Activated T-helper 1 cell treated with anti-CD3 and anti-CD28 coated beads, Interleukin-2, amount 50 U/mL, for 16 hours (primary cell): ENCODE measurements around the gene FAM187B.
"Not testable (repeated sequence)": the region's sequence is repeated elsewhere in the genome, so short reads cannot be mapped to it uniquely, and the experiment has no call there.

Source experiments
- DNase-seq, 2 donors: peaks; one replicate each; pipeline ENCODE4 v3.0.0-alpha.2; 2020; ENCODE audit warnings: low read depth in 1 of 2, low spot score in 1 of 2

The FAM187B gene

DNA sequence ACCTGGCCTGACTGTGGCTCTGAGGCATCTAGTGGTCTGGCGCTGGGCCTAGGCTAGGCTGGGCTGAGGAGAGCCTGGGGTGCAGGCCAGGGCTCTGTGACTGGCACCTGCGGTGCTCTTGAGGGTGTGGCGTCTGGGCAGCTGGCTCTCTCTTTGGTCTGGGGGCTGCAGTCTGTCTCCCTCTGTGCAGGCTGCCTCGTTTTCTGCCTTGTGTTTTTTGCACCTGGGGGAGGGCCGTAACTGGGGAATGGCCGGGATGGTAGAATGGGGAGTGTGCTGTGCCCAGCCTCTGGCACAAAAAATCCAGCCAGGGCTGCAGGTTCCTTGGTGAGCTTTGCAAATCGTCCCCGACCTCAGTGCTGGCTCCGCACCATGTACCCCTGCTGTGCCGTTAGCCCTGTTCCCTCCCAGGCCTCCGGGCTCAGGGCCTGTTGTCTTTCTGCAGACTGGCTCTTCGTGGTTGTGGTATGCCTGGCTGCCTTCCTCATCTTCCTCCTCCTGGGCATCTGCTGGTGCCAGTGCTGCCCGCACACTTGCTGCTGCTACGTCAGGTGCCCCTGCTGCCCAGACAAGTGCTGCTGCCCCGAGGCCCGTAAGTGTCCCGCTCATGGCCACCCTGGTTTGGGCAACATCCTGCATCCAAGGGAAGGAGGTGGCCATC lies 33.7 kb upstream of the FAM187B start:
- no peak for DNase-seq

DNA sequence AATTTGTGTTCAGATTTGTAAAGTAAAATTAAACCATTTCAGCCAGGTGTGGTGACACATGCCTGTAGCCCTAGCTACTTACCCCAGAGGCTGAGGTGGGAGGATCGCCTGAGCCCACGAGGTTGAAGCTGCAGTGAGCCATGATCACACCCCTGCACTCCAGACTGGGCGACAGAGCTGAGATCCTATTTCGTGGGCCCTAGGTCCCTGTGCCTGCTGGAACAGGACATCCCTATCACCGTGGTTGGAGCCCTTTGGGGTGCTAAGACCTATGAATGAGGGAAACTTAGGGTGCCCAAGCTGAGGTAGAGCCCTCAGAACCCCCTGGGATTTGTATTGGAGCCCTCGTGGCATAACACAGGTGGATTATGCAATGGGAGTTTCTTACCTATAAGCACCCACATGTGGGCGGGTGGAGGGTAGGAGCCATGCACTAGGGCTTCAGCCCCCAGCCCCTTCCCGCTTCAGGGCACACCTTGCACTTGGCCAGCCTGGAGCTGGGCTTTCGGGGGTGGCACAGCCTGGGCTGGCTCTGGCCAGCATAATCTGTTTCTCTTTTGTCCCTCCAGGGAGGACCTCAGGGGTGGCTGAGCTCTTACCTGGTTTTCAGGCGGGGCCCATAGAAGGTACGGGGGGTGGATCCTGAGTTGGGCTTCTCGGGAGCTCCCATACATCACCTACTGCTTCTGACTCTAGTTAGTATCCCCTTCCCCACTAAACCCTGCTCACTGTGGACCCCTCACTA lies 33.0 kb upstream of the FAM187B start:
- DNase-seq = no peak

DNA sequence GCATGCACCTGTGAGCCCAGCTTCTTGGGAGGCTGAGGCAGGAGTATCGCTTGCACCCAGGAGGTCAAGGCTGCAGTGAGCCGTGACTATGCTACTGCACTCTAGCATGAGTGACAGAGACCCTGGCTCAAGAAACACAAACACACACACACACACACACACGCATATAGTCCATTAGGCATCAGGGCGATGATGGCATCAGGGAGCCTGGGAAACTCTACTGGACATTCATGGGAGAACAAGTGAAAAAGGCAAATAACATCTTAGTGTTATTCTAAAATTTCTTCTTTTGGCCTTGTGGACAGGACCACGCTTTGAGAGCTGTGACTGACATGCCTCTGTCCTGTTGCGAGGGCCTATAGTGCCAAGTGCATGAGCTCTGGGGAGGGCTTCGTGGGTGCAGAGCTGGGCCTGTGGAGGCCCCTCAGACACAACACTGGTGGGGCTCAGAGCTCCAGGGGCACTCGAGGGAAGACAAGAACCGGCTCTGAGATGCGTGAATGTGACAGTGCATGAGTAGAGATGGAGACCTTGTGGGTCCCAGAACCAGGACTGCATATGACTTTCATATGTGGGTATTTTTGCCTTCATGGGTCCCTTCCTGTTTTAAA lies 32.3 kb upstream of the FAM187B start:
- DNase-seq = no peak

DNA sequence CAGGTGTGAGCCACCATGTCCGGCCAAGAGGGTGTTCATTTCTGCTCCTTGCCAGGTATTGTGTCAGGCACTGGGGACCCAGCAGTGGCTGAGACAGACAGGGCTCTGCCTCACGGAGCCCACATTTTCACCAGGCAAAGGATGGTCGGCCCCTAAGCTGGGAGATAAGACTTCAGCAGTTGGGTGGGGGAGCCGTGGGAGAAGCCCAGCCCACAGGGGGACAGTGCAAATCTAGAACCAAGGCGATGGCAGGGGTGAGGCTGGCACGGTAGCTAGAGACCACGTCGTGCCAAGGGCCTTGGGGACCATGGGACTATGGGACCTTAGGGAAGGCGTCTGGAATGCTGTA lies 28.5 kb upstream of the FAM187B start:
- DNase-seq = no peak

DNA sequence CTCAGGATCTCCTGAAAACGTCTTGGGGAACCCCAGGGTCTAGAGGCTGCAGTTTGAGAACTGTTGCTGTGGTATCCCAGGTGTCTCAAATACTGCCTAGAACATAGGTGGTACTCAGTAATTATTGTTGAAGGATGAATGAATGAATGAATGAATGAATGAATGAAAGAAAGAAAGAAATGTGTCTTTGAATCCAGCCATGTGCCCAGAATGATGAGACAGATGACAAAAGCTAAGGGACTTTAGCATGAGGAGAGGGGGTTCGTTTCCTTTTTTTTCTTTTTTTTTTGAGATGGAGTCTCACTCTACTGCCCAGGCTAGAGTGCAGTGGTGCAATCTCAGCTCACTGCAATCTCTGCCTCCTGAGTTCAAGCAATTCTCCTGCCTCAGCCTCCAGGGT lies 28.0 kb upstream of the FAM187B start:
- DNase-seq = no peak

DNA sequence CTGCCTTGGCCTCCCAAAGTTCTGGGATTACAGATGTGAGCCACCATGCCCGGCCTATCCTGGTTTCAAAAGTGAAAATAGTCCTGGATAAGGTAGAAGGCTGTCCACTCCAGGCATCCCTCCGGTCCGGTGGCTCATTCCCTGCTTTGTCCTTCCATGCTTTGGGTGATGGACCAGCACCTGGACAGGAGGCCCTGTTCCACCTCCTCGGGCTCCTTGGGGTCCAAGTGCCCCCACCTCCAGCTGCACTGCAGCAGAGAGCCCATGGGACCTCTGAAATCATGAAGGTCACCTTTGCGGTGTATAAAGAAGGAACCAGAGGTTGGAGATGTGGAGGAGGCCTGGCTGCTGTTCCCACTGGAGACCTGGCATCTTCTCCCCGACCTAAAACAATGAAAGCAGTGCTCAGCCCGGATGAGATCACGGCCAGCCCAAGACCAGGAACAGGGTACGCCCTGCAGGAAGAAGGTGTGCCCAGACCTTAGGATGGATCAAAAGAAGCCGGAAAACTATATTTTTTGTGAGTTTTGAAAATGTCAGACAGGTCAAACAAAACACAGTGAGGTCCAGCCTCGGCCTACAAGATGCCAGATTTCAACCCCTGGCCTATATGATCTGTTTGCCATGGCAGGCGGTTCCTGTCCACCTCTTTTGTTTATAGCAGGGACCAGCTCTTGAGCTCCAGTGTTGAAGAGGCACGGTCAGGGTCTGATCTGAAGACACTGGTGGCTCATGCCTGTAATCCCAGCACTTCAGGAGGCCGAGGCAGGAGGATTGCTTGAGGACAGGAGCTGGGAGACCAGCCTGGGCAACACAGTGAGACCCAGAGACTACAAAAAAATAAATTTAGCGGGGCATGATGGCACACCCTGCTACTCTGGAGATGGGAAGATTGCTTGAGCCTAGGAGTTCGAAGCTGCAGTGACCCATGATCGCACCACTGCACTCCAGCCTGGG lies 26.1 kb upstream of the FAM187B start:
- no peak for DNase-seq

DNA sequence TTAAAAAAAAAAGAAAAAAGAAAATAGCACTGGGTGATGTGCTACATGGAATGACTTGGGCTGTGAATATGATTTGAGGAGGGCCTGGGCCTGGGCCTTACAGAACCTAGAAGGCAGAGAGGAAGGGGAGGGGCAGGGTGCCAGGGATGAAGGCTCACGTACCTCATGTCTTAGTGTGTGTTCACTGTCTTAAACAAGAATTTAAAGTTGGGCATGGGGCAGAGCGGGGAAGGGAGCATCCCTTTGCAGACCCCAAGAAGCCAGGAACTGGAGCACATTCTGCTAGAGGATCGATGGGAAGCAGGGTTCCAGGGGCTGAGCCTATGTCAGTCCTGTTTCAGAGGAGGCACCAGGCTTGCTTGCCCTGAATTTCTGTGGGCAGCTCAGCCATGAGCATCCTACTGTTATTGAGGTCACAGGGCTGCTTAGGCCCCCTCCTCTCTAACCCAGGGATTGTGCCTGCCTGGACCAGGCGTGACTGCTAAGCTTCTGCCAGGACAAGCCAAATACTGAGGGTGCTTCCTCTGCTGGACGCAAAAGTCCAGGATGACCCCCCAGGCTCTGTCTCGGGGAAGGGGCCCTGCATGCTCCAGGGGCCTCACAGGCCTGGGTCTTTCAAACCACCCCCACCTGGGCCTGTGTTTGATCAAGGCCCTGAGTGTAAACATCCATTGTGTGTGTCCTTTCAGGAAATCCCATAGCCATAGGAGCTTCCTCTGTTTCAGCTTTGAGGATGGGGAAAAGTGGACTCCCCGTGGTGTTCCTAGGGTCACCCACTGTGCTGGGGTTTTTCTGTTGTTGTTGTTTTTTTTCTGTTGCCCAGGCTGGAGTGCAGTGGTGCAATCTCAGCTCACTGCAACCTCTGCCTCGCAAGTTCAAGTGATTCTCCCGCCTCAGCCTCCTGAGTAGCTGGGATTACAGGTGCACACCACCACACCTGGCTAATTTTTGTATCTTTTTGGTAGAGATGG lies 25.1 kb upstream of the FAM187B start:
- DNase-seq = no peak

DNA sequence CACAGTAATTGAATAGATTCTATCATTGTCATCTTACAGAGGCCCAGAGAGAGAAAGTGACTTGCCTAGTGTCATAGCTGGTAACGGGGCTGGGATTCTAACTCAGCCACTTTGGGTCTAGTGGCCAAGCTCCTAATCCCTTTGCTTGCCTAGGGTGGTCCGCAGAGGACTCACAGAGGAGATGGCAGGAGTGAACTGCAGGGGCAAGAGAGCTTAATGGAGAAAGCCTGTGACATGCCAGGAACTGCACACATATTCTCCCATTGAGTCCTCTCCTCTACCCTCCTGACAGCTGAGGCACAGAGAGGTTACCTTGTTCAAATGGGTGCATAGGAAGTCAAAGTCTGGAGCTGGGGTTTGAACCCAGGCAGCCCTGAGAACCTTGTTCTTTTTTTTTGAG lies 22.9 kb upstream of the FAM187B start:
- DNase-seq = no peak

DNA sequence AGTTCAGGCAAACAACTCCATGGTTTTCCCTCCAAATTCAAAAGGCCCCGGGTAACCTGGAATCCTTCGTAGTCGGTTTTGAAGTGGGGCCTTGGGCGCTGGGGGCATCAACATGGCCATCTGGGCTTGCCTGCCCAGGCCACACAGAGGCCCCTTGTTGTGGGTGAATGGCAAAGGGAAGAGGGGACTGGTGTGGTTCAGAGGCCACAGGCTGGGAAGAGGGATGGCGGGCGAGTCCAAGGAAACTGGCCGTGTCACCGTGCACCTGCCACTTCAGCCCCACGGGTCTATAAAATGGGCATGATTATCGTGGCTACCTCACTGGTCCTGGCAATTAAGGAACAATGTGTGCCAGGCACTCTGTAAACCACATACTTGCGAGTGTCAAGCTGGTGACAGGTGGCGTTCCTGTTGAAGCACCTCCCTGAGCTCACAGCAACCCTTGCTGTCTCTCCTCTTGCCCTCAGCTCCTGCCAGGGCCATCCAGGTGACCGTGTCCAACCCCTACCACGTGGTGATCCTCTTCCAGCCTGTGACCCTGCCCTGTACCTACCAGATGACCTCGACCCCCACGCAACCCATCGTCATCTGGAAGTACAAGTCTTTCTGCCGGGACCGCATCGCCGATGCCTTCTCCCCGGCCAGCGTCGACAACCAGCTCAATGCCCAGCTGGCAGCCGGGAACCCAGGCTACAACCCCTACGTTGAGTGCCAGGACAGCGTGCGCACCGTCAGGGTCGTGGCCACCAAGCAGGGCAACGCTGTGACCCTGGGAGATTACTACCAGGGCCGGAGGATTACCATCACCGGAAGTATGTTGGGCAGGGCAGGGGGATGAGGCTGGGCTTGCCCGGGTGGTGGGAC lies 21.5 kb upstream of the FAM187B start:
- no peak for DNase-seq

DNA sequence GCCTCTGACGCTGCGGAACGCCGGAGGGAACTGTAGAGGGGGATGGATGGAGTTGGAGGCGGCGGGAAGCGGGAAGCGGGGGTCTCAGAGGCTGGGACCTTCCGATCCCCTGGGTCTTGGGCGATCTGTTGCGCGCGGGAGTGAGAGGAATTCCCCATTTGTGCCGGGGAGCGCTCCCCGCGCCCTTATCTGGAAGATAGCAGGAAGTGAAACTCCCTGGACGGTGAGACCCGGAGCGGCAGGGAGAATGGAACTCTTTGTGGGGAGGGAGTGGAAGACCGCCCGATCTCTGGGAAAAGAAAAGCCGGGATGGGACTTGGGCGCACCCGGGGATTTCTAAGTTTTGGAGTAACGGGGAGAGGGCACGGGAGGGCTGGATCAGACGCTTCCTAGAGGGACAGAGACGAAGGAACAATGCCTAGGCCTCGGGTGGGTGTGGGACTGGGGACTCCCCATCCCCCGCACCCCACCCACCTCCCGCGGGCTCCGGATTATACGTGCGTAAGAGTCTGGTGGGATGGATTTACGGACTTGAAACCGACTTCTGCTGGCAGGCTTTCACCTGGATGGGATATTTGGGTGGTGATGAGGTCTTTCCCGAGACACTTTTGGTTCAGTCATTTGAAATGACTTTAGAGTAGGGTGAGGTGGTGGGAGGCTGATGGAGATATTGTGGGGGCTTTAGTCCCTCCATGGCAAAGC lies 20.8 kb upstream of the FAM187B start:
- no peak for DNase-seq

DNA sequence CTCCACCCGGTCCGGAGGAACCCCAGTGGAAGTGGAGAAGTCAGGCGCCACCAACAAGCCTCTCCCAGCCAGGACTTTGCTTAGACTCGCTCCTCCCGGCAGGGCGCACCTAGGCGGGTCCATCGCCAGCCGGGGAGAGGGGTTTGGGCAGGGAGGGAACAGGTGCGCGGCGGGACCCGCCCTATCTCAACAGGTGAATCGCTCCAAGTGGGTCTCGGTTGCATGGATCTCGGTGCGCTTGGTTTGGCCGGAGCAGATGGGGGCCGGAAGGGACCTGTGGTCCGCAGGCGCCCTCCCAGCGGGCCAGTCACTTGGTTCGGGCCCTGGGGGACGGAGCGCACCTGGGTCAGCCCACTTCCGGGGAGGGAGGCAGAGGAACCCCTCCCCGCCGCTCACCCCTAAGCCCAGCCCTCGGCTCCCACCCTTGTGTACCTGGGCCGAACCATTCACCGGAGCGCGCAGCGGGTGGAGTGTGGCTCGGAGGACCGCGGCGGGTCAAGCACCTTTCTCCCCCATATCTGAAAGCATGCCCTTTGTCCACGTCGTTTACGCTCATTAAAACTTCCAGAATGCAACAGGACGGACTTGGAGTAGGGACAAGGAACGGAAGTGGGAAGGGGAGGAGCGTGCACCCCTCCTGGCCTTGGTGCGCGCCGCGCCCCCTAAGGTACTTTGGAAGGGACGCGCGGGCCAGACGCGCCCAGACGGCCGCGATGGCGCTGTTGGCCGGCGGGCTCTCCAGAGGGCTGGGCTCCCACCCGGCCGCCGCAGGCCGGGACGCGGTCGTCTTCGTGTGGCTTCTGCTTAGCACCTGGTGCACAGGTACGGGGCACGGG lies 20.0 kb upstream of the FAM187B start, which contains the start of gene LSR:
TSS of gene LSR (plus strand) at position 693 of the 836 bp plus-strand sequence. CDS start at position 714, 21 bp downstream.
- DNase-seq = peak; percentile 52 to 59

DNA sequence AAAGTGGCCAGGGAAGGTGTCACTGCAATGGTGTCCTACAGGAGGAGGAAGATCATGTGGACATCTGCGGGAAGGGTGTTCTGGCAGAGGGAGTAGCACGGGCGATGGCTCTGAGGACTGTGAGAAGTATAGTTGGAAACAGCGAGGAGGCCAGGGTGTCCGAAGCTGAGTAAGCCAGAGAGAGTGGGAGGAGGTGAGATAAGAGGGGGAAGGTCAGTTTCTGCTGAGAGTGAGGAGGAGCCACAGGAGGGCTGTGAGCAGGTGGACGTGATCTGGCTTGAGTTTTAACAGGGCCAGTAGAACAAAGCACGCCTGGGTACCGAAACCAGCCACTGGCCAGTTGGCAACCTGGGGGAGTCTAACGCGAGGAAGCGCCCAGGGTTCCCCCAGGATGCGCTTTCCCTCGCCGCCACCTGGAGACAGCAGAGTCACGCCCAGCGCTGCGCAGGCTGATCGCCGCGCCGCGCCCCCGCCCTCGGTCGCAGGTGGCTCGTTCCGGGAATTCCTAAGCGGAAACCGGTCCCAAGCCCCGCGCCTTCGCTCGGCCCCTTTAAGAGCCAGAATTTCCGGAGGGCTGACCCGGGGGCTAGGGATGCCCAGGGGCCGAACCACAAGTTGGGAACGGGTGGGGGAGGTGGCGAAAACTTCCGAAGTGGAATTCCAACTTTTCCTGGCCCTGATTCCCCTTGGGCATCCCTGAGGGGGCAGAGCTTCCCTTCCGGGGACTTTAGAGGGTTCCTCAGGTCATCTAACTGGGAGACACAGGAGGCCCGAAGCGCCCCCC lies 19.2 kb upstream of the FAM187B start:
- peak; percentile 43 to 46 for DNase-seq

DNA sequence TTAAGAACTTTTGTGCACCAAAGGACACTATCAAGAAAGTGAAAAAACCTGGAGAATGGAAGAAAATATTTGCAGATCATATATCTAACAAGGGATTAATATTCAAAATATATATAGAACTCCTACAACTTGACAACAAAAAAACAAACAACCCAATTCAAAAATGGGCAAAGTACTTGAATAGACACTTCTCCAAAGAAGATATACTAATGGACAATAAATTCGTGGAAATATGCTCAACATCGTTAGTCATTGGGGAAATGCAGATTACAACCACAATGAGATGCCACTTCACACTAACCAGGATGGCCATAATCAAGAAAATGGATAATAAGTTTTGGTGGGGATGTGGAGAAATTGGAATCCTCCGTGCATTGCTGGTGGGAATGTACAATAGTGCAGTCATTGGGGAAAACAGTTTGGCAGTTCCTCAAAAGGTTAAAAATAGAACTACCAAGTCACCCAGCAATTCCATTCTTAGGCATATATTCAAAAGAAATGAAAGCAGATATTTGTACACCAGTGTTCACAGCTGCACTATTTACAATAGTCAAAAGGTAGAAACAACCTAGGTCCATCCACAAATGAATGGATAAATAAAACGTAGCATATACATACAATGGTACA lies 18.0 kb upstream of the FAM187B start:
- no peak for DNase-seq

DNA sequence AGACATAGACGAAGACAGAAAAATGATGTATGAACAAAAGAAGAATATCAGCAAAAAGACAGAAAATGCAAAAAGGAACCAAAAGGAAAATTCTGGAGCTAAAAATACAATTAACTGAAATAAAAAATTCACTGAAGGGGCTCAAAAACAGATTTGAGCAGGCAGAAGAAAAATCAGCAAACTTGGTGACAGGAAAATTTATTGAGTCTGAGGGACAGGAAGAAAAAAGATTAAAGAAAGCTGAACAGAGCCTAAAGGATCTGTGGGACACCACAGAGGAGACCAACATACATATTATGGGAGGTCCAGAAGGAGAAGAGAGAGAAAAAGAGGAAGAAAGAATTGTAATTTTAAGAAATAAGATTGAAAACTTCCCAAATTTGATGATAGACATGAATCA lies 12.9 kb upstream of the FAM187B start:
- DNase-seq = no peak

DNA sequence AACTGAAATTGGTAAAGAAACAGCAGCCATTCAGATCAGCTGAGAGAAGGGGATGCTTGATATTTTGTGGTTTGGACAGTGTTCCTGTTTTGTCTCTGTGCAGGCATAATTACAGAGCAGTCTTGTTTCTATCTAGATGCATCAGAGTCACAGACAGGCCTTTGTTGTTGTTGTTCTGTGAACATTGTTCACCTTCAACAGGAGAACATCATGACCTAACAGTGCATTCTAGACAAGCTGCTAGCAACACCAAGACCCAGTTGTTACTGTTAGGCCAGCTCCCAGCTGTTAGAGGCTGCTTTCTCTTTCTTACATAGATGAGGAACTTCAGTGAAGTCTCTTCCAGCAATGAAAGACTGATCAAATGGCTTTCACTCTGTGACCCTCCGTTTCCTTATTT lies 11.8 kb upstream of the FAM187B start:
- DNase-seq = no peak

DNA sequence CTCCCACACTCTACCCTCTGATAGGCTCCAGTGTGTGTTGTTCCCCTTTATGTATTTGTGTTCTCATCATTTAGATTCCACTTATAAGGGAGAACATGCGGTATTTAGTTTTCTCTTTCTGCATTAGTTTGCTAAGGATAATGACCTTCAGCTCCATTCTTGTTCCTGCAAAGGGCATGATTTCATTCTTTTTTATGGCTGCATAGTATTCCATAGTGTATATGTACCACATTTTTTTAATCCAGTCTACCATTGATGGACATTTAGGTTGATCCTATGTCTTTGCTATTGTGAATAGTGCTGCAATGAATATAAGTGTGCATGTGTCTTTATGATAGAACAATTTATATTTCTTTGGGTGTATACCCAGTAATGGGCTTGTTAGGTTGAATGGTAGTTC lies 11.1 kb upstream of the FAM187B start:
- not testable (repeated sequence) for DNase-seq
